LNCAP (cell line): Measurements from ENCODE around the gene IGSF8.

Experiments
- TF ChIP-seq, protein P1 (sequence below): fragments of 450-650 bp; IDR thresholded peaks from 2 replicates; pipeline ENCODE4 v1.5.1; 2017; ENCODE audit warnings: mild to moderate bottlenecking

The IGSF8 gene

DNA sequence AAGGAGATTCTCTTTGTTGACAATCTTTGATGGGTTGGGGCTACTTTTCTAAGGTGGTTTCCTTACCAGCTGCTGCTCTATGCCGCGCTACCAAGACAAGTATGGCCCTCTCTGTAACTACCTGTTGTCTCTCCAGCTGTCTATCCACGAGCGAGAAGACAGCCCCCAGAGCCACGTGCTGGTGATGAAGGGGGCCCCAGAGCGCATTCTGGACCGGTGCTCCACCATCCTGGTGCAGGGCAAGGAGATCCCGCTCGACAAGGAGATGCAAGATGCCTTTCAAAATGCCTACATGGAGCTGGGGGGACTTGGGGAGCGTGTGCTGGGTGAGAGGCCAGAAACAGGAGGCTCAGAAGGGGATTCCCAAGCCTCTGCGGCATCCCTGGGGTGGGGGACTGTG, 31.5 kb upstream of the IGSF8 start:
- TF ChIP-seq, protein P1, sequence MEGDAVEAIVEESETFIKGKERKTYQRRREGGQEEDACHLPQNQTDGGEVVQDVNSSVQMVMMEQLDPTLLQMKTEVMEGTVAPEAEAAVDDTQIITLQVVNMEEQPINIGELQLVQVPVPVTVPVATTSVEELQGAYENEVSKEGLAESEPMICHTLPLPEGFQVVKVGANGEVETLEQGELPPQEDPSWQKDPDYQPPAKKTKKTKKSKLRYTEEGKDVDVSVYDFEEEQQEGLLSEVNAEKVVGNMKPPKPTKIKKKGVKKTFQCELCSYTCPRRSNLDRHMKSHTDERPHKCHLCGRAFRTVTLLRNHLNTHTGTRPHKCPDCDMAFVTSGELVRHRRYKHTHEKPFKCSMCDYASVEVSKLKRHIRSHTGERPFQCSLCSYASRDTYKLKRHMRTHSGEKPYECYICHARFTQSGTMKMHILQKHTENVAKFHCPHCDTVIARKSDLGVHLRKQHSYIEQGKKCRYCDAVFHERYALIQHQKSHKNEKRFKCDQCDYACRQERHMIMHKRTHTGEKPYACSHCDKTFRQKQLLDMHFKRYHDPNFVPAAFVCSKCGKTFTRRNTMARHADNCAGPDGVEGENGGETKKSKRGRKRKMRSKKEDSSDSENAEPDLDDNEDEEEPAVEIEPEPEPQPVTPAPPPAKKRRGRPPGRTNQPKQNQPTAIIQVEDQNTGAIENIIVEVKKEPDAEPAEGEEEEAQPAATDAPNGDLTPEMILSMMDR, result no peak

DNA sequence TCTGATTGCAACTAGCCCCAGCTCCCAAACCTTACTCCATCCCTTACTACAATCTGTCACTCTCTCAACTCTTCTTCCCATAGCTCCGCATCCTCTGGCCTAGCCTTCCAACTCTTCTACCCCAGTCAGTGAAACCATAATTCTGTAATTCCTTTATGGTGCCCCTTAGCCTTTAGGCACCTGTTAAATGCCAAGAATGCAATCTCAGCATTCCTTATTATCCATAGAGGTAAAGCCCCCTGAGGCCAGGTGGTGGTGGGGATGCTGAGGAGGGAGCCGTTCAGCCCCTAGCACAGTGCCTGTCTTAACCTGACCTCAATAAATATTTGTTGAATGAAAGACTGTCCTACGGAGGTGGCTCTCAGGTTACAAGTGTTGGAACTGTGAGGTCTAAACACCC, 31.1 kb upstream of the IGSF8 start:
- TF ChIP-seq, protein P1, result no peak

DNA sequence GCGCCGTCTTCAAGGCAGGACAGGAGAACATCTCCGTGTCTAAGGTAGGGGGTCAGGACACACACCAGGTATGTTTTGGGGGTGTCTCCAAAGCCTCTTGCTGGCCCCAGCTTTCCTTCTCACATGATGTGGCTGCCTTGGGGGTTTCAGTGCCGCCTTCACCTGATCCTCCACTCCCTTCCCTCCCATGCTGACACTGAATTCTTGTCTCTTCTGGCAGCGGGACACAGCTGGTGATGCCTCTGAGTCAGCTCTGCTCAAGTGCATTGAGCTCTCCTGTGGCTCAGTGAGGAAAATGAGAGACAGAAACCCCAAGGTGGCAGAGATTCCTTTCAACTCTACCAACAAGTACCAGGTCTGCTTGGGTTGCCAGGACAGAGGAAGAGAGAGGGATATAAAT, 30.6 kb upstream of the IGSF8 start:
- TF ChIP-seq, protein P1, result no peak

DNA sequence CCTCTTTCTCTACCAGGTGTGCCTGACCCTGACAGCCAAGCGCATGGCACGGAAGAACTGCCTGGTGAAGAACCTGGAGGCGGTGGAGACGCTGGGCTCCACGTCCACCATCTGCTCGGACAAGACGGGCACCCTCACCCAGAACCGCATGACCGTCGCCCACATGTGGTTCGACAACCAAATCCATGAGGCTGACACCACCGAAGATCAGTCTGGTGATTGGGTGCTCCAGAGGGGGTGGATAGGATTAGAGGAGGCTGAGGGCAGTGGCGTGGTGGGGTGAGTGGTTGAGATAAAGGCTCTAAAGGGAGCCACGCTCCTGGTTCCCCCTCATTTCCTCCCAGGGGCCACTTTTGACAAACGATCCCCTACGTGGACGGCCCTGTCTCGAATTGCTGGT, 30.2 kb upstream of the IGSF8 start:
- TF ChIP-seq, protein P1, result no peak

DNA sequence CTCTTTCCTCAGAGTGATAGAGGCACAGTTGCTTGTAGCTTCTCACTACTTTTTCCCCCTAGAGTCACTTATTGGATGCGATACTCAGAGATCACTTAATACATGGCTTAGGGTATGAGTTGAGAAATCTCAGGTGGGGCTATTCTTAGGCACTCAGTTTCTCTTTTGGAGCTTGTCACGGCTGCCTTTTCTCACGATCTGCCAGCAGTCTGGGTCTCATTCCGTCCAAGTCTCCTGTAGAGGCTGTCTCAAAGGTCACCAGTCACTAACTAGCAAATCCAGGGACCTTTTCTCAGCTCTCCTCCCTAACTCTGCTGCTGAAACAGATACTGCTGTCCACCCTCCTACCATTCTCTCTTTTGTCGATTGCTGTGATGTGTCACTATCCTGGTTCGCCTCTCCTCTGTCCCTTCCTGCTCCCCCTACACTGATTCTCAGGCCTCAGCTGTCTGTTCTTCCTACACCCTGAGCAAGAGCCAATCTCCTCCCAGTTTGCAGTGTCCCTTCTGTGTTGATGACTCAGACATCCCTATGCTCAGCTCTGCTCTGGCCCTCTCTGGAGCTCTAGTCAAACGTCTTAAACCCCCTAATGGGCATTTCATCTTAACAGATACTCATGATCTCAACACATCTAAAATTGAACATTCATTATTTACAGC, 29.6 kb upstream of the IGSF8 start:
- TF ChIP-seq, protein P1, result no peak

DNA sequence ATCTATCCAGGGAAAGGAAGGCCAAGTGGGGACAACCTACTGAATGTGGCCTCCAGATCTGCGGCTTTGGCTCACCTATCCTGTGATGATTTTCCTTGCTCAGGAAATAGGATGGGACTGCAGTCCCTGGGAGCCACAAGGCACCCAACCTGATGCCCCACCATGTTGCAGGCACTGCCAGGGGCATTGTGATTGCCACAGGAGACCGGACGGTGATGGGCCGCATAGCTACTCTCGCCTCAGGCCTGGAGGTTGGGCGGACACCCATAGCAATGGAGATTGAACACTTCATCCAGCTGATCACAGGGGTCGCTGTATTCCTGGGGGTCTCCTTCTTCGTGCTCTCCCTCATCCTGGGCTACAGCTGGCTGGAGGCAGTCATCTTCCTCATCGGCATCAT, 29.0 kb upstream of the IGSF8 start:
- TF ChIP-seq, protein P1, result no peak

DNA sequence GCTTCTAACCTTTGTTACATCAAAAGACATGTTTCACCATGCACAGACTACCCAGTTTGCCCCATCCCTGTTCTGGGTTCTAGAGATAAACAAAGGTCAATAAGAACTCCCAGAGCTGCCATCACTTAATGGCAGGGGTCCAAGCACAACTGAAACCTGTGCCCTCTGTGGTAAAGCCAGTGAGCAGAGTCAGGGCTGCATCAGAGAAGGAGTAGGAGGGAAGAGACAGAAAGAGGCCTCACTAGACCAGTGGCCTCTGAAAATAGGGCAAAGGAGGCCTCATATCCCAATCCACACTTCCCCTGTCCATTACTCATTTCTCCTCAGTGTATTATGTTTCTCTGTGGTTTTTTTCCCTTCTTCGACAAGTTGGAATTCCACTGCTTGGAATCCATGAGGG, 27.3 kb upstream of the IGSF8 start:
- TF ChIP-seq, protein P1, result no peak
